Measurements from ENCODE around the gene MYO16. TPM values are rescaled to one million over a fixed set of nuclear protein-coding genes. Genes with fewer than 3 reads are reported as not detected.

The MYO16 gene
- total RNA-seq, 3 donors from 2014 or later, result 0.15 to 0.48 (median 0.33) TPM

DNA sequence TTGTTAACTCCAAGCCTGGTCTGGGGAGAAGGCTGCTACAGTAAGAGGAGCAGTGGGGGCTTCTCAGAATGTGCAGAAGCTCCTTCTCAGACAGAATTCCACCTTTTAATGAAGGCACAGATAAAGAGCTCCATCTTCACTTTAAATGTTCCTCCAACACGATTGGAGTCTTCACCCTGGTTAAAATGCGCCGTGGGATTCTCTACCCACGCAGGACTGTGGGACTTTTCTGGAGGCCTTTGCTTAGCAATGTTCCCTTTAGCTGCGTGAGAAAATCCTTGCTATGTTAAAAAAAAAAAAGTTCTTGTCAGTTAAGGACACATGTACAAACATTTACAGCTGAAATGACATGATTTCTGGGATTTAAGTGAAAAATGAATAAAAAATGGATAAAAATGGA, 546.3 kb downstream of the MYO16 start:
- TF ChIP-seq POLR2A (IDR thresholded peaks at IDR 0.05), result no peak
- TF ChIP-seq, protein P1, sequence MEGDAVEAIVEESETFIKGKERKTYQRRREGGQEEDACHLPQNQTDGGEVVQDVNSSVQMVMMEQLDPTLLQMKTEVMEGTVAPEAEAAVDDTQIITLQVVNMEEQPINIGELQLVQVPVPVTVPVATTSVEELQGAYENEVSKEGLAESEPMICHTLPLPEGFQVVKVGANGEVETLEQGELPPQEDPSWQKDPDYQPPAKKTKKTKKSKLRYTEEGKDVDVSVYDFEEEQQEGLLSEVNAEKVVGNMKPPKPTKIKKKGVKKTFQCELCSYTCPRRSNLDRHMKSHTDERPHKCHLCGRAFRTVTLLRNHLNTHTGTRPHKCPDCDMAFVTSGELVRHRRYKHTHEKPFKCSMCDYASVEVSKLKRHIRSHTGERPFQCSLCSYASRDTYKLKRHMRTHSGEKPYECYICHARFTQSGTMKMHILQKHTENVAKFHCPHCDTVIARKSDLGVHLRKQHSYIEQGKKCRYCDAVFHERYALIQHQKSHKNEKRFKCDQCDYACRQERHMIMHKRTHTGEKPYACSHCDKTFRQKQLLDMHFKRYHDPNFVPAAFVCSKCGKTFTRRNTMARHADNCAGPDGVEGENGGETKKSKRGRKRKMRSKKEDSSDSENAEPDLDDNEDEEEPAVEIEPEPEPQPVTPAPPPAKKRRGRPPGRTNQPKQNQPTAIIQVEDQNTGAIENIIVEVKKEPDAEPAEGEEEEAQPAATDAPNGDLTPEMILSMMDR (IDR thresholded peaks at IDR 0.05), result no peak
- TF ChIP-seq POLR2AphosphoS5 (IDR thresholded peaks at IDR 0.05), result no peak
- Histone ChIP-seq H3K4me3 (no peak overlapping the region), H3K36me3 (no peaks in the 10 kb centered on the region), H3K9me3 (no peaks in the 10 kb centered on the region), H3K4me1 (no peaks in the 10 kb centered on the region), H3K27me3 (no peaks in the 10 kb centered on the region), H3K27ac (no peak overlapping the region)
- intact Hi-C loops (cut with DNase I; ENCODE audit: low total_unique reads), result no loop called here
- no peak for DNase-seq (ENCODE audit: low spot score in 2 of 2)

DNA sequence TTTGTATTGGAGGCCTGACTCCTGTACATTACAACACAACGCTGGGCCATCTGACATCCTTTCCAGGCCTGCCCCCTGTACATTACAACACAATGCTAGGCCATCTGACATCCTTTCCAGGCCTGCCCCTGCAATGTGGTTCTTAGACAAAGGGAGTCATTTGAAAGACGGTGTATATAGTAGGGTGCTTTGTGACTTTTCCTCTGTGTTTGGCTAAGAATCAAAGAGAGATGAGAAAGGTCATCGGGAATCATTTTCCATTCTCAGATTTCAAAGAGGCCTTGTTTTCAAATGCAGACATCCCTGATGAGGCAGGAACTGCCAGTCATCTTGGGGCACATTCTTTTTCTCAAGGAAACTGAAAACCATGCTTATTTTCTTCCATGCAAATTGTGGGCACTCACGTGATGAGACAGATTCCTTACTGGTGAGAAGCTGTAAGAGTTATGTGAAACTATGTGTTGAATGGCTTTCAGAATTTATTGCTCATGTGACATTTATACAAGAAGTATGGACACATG, 551.6 kb downstream of the MYO16 start:
- intact Hi-C loops (cut with DNase I; ENCODE audit: low total_unique reads), result no loop called here
- no peak for DNase-seq (ENCODE audit: low spot score in 2 of 2)
- no peak overlapping the region for H3K4me3 ChIP-seq
- TF ChIP-seq POLR2A (IDR thresholded peaks at IDR 0.05), result no peak
- H3K9me3 ChIP-seq, result no peaks in the 10 kb centered on the region
- no peaks in the 10 kb centered on the region for H3K36me3 ChIP-seq
- no peak overlapping the region for H3K27ac ChIP-seq
- no peaks in the 10 kb centered on the region for H3K4me1 ChIP-seq
- H3K27me3 ChIP-seq, result no peaks in the 10 kb centered on the region

DNA sequence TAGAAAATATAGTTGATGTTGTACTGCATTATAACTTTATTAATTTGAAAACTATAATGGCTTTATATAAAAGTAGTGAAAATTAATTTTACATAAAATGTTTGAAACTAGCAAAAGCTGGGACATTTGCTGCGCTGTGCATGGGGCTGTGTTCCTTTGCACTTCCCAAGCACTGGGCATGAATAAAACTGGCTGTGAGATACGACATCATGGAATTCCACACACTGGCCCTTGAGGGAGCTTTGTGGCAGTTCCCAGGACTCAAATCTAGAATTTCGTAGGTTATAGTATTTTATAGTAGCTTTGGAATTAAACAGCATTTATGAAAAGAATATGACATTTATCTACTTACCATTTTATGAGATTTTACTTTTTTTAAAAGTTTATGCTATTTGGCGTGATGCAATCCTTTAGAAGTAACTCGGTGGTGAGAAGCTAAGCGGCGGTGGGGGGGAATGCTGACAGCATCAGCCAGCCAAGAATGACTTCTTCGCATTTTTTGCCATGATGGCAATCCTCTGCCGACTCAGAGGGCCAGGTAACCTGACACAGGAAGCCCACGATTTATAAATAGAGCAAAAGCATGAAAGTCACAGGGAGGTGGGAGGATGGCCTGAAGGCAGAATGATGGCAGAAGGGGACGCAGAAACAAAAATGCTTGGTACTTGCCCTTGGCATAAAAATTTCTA, 553.5 kb downstream of the MYO16 start:
- intact Hi-C loops (cut with DNase I; ENCODE audit: low total_unique reads), result no loop called here
- peak in 1 of 2 donors; percentile 42 for DNase-seq (ENCODE audit: low spot score in 2 of 2)
- TF ChIP-seq POLR2A (IDR thresholded peaks at IDR 0.05) (no peak), POLR2AphosphoS5 (IDR thresholded peaks at IDR 0.05) (no peak)
- TF ChIP-seq, protein P1 (IDR thresholded peaks at IDR 0.05), result no peak

DNA sequence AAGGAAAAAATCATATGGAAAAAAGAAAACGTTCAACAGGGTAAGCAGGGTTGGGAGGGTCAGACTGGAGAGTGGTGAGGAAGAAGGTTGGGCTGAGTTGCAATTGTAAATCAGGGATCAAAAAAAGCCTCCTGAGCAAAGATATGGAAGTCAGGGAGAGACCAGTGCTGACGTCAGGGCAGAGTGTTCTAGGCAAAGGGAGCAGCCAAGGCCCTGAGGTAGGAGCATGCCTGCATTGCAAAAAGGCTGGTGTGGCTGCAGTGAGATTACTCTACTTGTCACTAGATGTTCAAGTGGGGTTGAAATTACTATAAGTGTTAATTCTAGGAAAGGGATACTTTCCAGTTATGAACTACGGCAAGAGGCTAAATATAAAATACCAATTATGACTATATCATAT, 562.0 kb downstream of the MYO16 start:
- no peaks in the 10 kb centered on the region for H3K36me3 ChIP-seq
- no peak overlapping the region for H3K4me3 ChIP-seq
- TF ChIP-seq, protein P1 (IDR thresholded peaks at IDR 0.05), result no peak
- TF ChIP-seq POLR2AphosphoS5 (IDR thresholded peaks at IDR 0.05) (no peak), POLR2A (IDR thresholded peaks at IDR 0.05) (no peak)
- DNase-seq (ENCODE audit: low spot score in 2 of 2), result no peak
- H3K9me3 ChIP-seq, result no peaks in the 10 kb centered on the region
- H3K27me3 ChIP-seq, result no peaks in the 10 kb centered on the region
- intact Hi-C loops (cut with DNase I; ENCODE audit: low total_unique reads), result no loop called here
- no peak overlapping the region for H3K27ac ChIP-seq
- no peaks in the 10 kb centered on the region for H3K4me1 ChIP-seq

More for the DNA sequence above, 553.5 kb downstream of the MYO16 start:
- Histone ChIP-seq H3K4me3 (no peak overlapping the region), H3K9me3 (no peaks in the 10 kb centered on the region), H3K36me3 (no peaks in the 10 kb centered on the region), H3K27ac (no peak overlapping the region), H3K4me1 (no peaks in the 10 kb centered on the region), H3K27me3 (no peaks in the 10 kb centered on the region)

DNA sequence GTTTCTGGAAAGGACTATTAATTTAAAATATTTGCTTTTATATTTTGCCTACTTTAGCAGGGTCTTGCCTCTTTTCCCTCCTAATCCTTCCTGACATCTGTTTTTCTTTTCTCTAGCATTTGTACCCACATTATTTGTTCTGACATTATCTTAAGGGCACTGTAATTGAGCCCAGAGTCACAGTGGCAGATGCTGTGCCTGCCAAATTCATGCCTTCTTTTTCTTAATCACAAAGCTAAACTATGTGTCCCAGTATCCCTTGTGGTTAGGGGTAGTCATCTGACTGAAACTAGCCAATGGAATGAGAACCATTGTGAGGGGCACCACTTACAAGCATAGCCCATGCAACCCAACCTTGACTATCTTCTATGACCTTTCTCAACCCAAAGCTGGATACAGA, 562.9 kb downstream of the MYO16 start:
- Histone ChIP-seq H3K27me3 (no peaks in the 10 kb centered on the region), H3K27ac (no peak overlapping the region), H3K36me3 (no peaks in the 10 kb centered on the region), H3K9me3 (no peaks in the 10 kb centered on the region), H3K4me1 (no peaks in the 10 kb centered on the region), H3K4me3 (no peak overlapping the region)
- no peak for DNase-seq (ENCODE audit: low spot score in 2 of 2)
- TF ChIP-seq POLR2A (IDR thresholded peaks at IDR 0.05) (no peak), POLR2AphosphoS5 (IDR thresholded peaks at IDR 0.05) (no peak)
- TF ChIP-seq, protein P1 (IDR thresholded peaks at IDR 0.05), result no peak
- intact Hi-C loops (cut with DNase I; ENCODE audit: low total_unique reads), result no loop called here

Measured in breast epithelium (tissue), 4 donors.